ENCODE measurements around the gene SPIRE1. TPM values are rescaled to one million over a fixed set of nuclear protein-coding genes. Genes with fewer than 3 reads are reported as not detected.

The SPIRE1 gene
- total RNA-seq, 5 donors from 2014 or later (not counting 1 experiment from before 2014, with no cell fraction given): 1.1 to 2.9 (median 1.4) TPM

- POLR2A ChIA-PET: no interaction called here
- H3K4me1 ChIP-seq (ENCODE audit: control insufficient read depth in 1 of 2, extremely low read depth in 1 of 2, insufficient read depth in 2 of 2, low read length in 2 of 2): peaks cover 20 to 21% of the 10 kb centered on the region in 2 experiments
- H3K27ac Mint-ChIP-seq: no peak overlapping the region
- no peak for DNase-seq
- CTCF ChIA-PET: interaction anchor here in 1 of 2 donors (0.7 to 0.9 kb wide), 2 partner anchors 235 to 322 kb away, joined by 3 read pairs; no protein-coding TSS in a partner anchor
- peaks cover 0 to 25% of the 10 kb centered on the region in 2 donors for H3K36me3 ChIP-seq (ENCODE audit: control insufficient read depth in 2 of 2, extremely low read depth in 1 of 2, insufficient read depth in 1 of 2, low read length in 1 of 2)
- no peaks in the 10 kb centered on the region for H3K9me3 Mint-ChIP-seq
- no peaks in the 10 kb centered on the region for H3K9me3 ChIP-seq
- H3K27me3 ChIP-seq (replicated peaks in 1 of 2; ENCODE audit: control insufficient read depth in 2 of 2, extremely low read depth in 1 of 2, insufficient read depth in 2 of 2, low read length in 1 of 2): no peaks in the 10 kb centered on the region
- WGBS (ENCODE audit: insufficient coverage): no CpG with 5 or more reads among the region's 2 CpGs
- no peak overlapping the region for H3K4me3 Mint-ChIP-seq
- no peak overlapping the region for H3K4me3 ChIP-seq (ENCODE audit: control insufficient read depth in 1 of 2, extremely low read depth in 1 of 2, low read length in 1 of 2)
- H3K36me3 Mint-ChIP-seq: peaks cover 13% of the 10 kb centered on the region
- no peak for ATAC-seq (replicated peaks in 1 of 4)
- H3K4me1 Mint-ChIP-seq: peaks cover 38 to 39% (median 38%) of the 10 kb centered on the region in 3 donors
- no peak overlapping the region for H3K27ac ChIP-seq (ENCODE audit: low read length)
- H3K27me3 Mint-ChIP-seq: no peaks in the 10 kb centered on the region
Measured at GRCh38 chr18:12699747-12700146, 41.8 kb upstream of the SPIRE1 start.

GRCh38 chr18:12694032-12694431 lies 36.1 kb upstream of the SPIRE1 start:
- H3K4me1 Mint-ChIP-seq: peaks cover 0 to 10% (median 6%) of the 10 kb centered on the region in 3 donors
- Histone ChIP-seq H3K9me3 (no peaks in the 10 kb centered on the region), H3K36me3 (ENCODE audit: control insufficient read depth in 2 of 2, extremely low read depth in 1 of 2, insufficient read depth in 1 of 2, low read length in 1 of 2) (peaks cover 0 to 21% of the 10 kb centered on the region in 2 donors), H3K27ac (ENCODE audit: low read length) (no peak overlapping the region), H3K4me3 (ENCODE audit: control insufficient read depth in 1 of 2, extremely low read depth in 1 of 2, low read length in 1 of 2) (no peak overlapping the region), H3K27me3 (replicated peaks in 1 of 2; ENCODE audit: control insufficient read depth in 2 of 2, extremely low read depth in 1 of 2, insufficient read depth in 2 of 2, low read length in 1 of 2) (no peaks in the 10 kb centered on the region), H3K4me1 (ENCODE audit: control insufficient read depth in 1 of 2, extremely low read depth in 1 of 2, insufficient read depth in 2 of 2, low read length in 2 of 2) (no peaks in the 10 kb centered on the region)
- no peak overlapping the region for H3K4me3 Mint-ChIP-seq
- no peaks in the 10 kb centered on the region for H3K9me3 Mint-ChIP-seq
- POLR2A ChIA-PET: interaction anchor here in 1 of 2 donors (0.7 kb wide), 1 partner anchor 222 kb away, joined by 5 read pairs; no protein-coding TSS in a partner anchor
- ATAC-seq (replicated peaks in 1 of 4) (no peak), DNase-seq (no peak)
- CTCF ChIA-PET: no interaction called here
- H3K36me3 Mint-ChIP-seq: peaks cover 25% of the 10 kb centered on the region
- H3K27me3 Mint-ChIP-seq: no peaks in the 10 kb centered on the region
- H3K27ac Mint-ChIP-seq: no peak overlapping the region
- WGBS (ENCODE audit: insufficient coverage): 50% methylated on average over 1 of the region's 2 CpGs

GRCh38 chr18:12692206-12692605 lies 34.3 kb upstream of the SPIRE1 start:
- ATAC-seq (replicated peaks in 1 of 4): no peak
- H3K4me1 Mint-ChIP-seq: peaks cover 0 to 8% (median 3%) of the 10 kb centered on the region in 3 donors

GRCh38 chr18:12689256-12689850 lies 31.4 kb upstream of the SPIRE1 start:
- peaks cover 14% of the 10 kb centered on the region for H3K36me3 Mint-ChIP-seq

More at GRCh38 chr18:12692206-12692605, 34.3 kb upstream of the SPIRE1 start:
- CTCF ChIA-PET: interaction anchor here (0.6 to 0.8 kb wide), 6 partner anchors 9 to 1935 kb away, joined by 3 to 4 read pairs (median 3); no protein-coding TSS in a partner anchor
- H3K9me3 ChIP-seq: no peaks in the 10 kb centered on the region
- peaks cover 0 to 10% of the 10 kb centered on the region in 2 donors for H3K36me3 ChIP-seq (ENCODE audit: control insufficient read depth in 2 of 2, extremely low read depth in 1 of 2, insufficient read depth in 1 of 2, low read length in 1 of 2)
- H3K4me3 ChIP-seq (ENCODE audit: control insufficient read depth in 1 of 2, extremely low read depth in 1 of 2, low read length in 1 of 2): no peak overlapping the region
- Mint-ChIP-seq H3K4me3 (no peak overlapping the region), H3K27me3 (no peaks in the 10 kb centered on the region), H3K36me3 (peaks cover 19% of the 10 kb centered on the region), H3K9me3 (no peaks in the 10 kb centered on the region), H3K27ac (no peak overlapping the region)
- POLR2A ChIA-PET: interaction anchor here in 1 of 2 donors (0.7 kb wide), 1 partner anchor 315 kb away, joined by 4 read pairs; no protein-coding TSS in a partner anchor
- H3K27me3 ChIP-seq (replicated peaks in 1 of 2; ENCODE audit: control insufficient read depth in 2 of 2, extremely low read depth in 1 of 2, insufficient read depth in 2 of 2, low read length in 1 of 2): no peaks in the 10 kb centered on the region
- no peak overlapping the region for H3K27ac ChIP-seq (ENCODE audit: low read length)
- DNase-seq: no peak
- no peaks in the 10 kb centered on the region for H3K4me1 ChIP-seq (ENCODE audit: control insufficient read depth in 1 of 2, extremely low read depth in 1 of 2, insufficient read depth in 2 of 2, low read length in 2 of 2)
- 82% methylated on average over 4 of the region's 9 CpGs for WGBS (ENCODE audit: insufficient coverage)

GRCh38 chr18:12686100-12686499 lies 28.2 kb upstream of the SPIRE1 start:
- no peaks in the 10 kb centered on the region for H3K36me3 Mint-ChIP-seq

More at GRCh38 chr18:12689256-12689850, 31.4 kb upstream of the SPIRE1 start:
- Histone ChIP-seq H3K27ac (ENCODE audit: low read length) (no peak overlapping the region), H3K9me3 (no peaks in the 10 kb centered on the region), H3K27me3 (replicated peaks in 1 of 2; ENCODE audit: control insufficient read depth in 2 of 2, extremely low read depth in 1 of 2, insufficient read depth in 2 of 2, low read length in 1 of 2) (no peaks in the 10 kb centered on the region), H3K4me1 (ENCODE audit: control insufficient read depth in 1 of 2, extremely low read depth in 1 of 2, insufficient read depth in 2 of 2, low read length in 2 of 2) (no peaks in the 10 kb centered on the region), H3K36me3 (ENCODE audit: control insufficient read depth in 2 of 2, extremely low read depth in 1 of 2, insufficient read depth in 1 of 2, low read length in 1 of 2) (peaks cover 0 to 6% of the 10 kb centered on the region in 2 donors), H3K4me3 (ENCODE audit: control insufficient read depth in 1 of 2, extremely low read depth in 1 of 2, low read length in 1 of 2) (no peak overlapping the region)
- Mint-ChIP-seq H3K4me3 (no peak overlapping the region), H3K27ac (no peak overlapping the region), H3K9me3 (no peaks in the 10 kb centered on the region), H3K4me1 (peaks cover 0 to 8% (median 3%) of the 10 kb centered on the region in 3 donors), H3K27me3 (no peaks in the 10 kb centered on the region)
- no CpG with 5 or more reads among the region's 4 CpGs for WGBS (ENCODE audit: insufficient coverage)
- POLR2A ChIA-PET: no interaction called here
- no peak for DNase-seq
- CTCF ChIA-PET: no interaction called here
- no peak for ATAC-seq (replicated peaks in 1 of 4)

GRCh38 chr18:12679183-12679786 lies 21.4 kb upstream of the SPIRE1 start:
- ATAC-seq (replicated peaks in 1 of 4) (no peak), DNase-seq (no peak)
- peaks cover 0 to 4% of the 10 kb centered on the region in 2 experiments for H3K4me1 ChIP-seq (ENCODE audit: control insufficient read depth in 1 of 2, extremely low read depth in 1 of 2, insufficient read depth in 2 of 2, low read length in 2 of 2)
- Mint-ChIP-seq H3K4me1 (peaks cover 9 to 10% (median 10%) of the 10 kb centered on the region in 3 donors), H3K27me3 (no peaks in the 10 kb centered on the region), H3K9me3 (no peaks in the 10 kb centered on the region), H3K36me3 (peaks cover 23% of the 10 kb centered on the region), H3K4me3 (no peak overlapping the region), H3K27ac (peak overlapping the region; percentile 74 to 76)
- H3K27ac ChIP-seq (ENCODE audit: low read length): no peak overlapping the region
- WGBS (ENCODE audit: insufficient coverage): 28% methylated on average over 3 of the region's 8 CpGs
- H3K4me3 ChIP-seq (ENCODE audit: control insufficient read depth in 1 of 2, extremely low read depth in 1 of 2, low read length in 1 of 2): no peak overlapping the region
- ChIA-PET POLR2A (interaction anchor here in 1 of 2 donors (0.5 kb wide), 1 partner anchor 11 kb away, joined by 6 read pairs; no protein-coding TSS in a partner anchor), CTCF (no interaction called here)
- H3K27me3 ChIP-seq (replicated peaks in 1 of 2; ENCODE audit: control insufficient read depth in 2 of 2, extremely low read depth in 1 of 2, insufficient read depth in 2 of 2, low read length in 1 of 2): no peaks in the 10 kb centered on the region
- peaks cover 0 to 23% of the 10 kb centered on the region in 2 donors for H3K36me3 ChIP-seq (ENCODE audit: control insufficient read depth in 2 of 2, extremely low read depth in 1 of 2, insufficient read depth in 1 of 2, low read length in 1 of 2)
- H3K9me3 ChIP-seq: no peaks in the 10 kb centered on the region

More at GRCh38 chr18:12686100-12686499, 28.2 kb upstream of the SPIRE1 start:
- Histone ChIP-seq H3K4me1 (ENCODE audit: control insufficient read depth in 1 of 2, extremely low read depth in 1 of 2, insufficient read depth in 2 of 2, low read length in 2 of 2) (no peaks in the 10 kb centered on the region), H3K36me3 (ENCODE audit: control insufficient read depth in 2 of 2, extremely low read depth in 1 of 2, insufficient read depth in 1 of 2, low read length in 1 of 2) (peaks cover 0 to 9% of the 10 kb centered on the region in 2 donors), H3K4me3 (ENCODE audit: control insufficient read depth in 1 of 2, extremely low read depth in 1 of 2, low read length in 1 of 2) (no peak overlapping the region), H3K9me3 (no peaks in the 10 kb centered on the region), H3K27me3 (replicated peaks in 1 of 2; ENCODE audit: control insufficient read depth in 2 of 2, extremely low read depth in 1 of 2, insufficient read depth in 2 of 2, low read length in 1 of 2) (no peaks in the 10 kb centered on the region), H3K27ac (ENCODE audit: low read length) (no peak overlapping the region)
- Mint-ChIP-seq H3K4me1 (no peaks in the 10 kb centered on the region), H3K27ac (no peak overlapping the region), H3K9me3 (no peaks in the 10 kb centered on the region), H3K4me3 (no peak overlapping the region), H3K27me3 (no peaks in the 10 kb centered on the region)
- no peak for ATAC-seq (replicated peaks in 1 of 4)
- WGBS (ENCODE audit: insufficient coverage): no CpG with 5 or more reads among the region's 3 CpGs
- no peak for DNase-seq
- POLR2A ChIA-PET: interaction anchor here in 1 of 2 donors (0.6 kb wide), 1 partner anchor 313 kb away, joined by 3 read pairs; no protein-coding TSS in a partner anchor
- CTCF ChIA-PET: no interaction called here

Measured in T-cell (primary cell).